HG02610 (cell line): ENCODE measurements around the gene NCAPG.

Experiments
- ATAC-seq: cut with Tn5 transposase; IDR thresholded peaks from one replicate; pipeline ENCODE4 v1.9.1; 2021; ENCODE audit warnings: mild to moderate bottlenecking, moderate library complexity; ENCODE audit not compliant: unreplicated experiment

The NCAPG gene, protein sequence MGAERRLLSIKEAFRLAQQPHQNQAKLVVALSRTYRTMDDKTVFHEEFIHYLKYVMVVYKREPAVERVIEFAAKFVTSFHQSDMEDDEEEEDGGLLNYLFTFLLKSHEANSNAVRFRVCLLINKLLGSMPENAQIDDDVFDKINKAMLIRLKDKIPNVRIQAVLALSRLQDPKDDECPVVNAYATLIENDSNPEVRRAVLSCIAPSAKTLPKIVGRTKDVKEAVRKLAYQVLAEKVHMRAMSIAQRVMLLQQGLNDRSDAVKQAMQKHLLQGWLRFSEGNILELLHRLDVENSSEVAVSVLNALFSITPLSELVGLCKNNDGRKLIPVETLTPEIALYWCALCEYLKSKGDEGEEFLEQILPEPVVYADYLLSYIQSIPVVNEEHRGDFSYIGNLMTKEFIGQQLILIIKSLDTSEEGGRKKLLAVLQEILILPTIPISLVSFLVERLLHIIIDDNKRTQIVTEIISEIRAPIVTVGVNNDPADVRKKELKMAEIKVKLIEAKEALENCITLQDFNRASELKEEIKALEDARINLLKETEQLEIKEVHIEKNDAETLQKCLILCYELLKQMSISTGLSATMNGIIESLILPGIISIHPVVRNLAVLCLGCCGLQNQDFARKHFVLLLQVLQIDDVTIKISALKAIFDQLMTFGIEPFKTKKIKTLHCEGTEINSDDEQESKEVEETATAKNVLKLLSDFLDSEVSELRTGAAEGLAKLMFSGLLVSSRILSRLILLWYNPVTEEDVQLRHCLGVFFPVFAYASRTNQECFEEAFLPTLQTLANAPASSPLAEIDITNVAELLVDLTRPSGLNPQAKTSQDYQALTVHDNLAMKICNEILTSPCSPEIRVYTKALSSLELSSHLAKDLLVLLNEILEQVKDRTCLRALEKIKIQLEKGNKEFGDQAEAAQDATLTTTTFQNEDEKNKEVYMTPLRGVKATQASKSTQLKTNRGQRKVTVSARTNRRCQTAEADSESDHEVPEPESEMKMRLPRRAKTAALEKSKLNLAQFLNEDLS

DNA sequence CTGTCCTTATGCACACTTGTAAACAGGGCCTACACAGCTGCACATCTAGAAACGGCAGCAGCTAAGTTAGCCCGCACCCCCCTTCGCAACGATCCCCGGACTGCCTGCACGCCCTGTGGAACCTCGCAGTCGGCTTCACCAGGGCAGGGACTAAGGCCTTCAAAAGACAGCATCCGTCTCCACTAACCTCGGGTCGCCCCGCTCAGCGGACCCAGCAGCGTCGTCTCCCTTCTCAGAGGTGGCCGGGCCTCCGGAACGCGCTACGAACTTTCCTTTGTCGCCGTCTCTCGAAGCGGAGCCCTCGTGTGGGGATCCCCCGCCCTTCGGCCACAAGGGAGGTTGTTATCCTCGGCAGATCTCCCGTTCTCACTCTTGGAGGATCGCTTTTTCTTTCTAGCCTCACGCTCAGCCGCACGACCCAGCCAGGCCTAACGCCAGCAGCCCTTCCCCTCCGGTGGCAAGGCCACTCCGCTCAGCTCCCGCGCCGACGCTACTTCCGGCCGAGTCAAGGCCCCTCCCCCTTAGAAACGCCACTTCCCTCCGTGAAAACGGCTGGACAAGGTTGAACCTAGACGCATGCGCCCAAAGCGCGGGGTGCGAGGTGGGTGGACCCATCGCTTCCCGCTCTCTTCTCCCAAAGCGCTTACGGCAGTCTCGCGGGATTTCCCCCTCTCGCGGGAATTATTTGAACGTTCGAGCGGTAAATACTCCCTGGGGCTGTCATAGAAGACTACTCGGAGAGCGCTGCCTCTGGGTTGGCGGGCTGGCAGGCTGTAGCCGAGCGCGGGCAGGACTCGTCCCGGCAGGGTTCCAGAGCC lies at the start of gene NCAPG, which contains the start of gene DCAF16:
TSS of gene NCAPG (plus strand) at position 720 of the 818 bp plus-strand sequence. CDS start 99 bp downstream, outside the sequence.
TSS of gene DCAF16 (minus strand) at position 498 of the 818 bp plus-strand sequence. CDS start 6,616 bp downstream, outside the sequence.
- peak; percentile 89 for ATAC-seq

DNA sequence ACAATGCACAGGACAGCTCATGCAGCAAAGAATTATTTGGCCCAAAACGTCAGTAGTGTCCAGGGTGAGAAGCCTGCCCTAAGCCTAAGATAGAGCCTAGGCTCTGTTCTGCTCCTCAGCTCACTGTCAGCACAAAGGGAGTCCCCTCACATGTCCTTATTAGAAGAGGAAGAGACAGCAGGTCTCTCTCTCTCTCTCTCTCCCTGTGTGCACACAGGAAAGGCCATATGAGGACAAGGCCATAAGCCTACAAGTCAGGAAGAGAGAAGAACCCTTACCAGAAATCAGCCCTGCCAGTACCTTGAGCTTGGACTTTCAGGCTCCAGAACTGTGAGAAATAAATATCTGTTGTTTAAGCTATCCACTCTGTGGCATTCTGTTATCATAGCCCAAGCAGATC lies 49.7 kb upstream of the NCAPG start:
- no peak for ATAC-seq

DNA sequence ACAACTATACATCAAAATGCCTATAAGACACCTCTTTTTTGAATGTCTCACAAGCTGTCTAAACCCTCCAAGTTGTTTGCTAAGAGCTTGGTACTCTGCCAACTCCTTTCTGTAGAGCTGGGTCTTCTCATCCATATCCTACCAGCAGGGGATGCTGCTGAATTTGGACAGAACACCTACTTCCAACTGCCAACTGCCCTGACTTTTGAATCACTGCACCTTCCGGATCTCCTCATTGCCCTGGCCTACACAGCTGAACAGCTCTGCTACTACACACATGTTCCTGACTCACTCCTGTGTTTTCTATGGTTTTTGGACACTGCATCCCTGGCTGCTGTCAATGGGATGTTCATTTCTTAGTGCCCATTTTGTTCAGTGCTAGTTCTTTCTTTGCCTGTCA lies 48.1 kb upstream of the NCAPG start:
- ATAC-seq, result no peak

DNA sequence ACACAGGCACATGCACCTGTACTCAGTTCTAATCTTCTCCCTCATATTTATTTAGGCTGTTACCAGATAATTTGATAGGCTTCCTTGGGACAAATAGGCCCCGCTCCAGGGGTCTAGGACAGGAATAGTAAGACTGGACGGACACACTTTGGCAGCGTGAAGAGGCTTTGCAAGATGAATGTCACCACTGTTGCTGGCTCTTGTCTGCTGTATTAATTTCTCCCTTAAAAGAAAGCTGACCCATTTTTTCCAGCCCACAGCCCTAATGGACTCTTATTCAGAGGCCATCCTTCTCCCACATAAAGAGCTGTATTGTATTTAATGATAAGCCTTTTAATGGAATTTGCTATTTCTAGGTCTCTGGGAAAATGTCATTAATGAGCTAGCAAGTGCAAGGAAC lies 47.4 kb upstream of the NCAPG start:
- ATAC-seq, result no peak

- no peak for ATAC-seq
These were observed 46.8 kb upstream of the NCAPG start for GRCh38 chr4:17763931-17764330.

- no peak for ATAC-seq
These were observed 45.1 kb upstream of the NCAPG start for GRCh38 chr4:17765514-17766286.

DNA sequence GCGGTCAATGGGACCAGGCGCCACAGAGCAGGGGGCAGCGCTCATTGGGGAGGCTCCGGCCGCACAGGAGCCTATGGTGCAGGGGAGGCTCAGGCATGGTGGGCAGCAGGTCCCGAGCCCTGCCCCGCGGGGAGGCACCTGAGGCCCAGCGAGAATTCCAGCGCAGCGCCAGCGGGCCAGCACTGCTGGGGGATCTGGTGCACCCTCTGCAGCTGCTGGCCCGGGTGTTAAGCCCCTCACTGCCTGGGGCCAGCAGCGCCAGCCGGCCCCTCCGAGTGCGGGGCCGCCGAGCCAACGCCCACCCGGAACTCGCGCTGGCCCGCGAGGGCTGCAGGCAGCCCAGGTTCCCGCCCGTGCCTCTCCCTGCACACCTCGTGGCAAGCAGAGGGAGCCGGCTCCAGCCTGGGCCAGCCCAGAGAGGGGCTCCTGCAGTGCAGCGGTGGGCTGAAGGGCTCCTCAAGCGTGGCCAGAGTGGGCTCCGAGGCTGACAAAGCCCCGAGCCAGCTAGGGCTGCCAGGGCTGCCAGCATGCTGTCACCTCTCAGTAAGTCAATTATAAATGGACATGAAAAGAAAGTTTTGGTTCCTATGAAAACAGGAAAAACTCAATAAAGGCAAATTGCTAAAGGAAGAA lies 43.8 kb upstream of the NCAPG start:
- ATAC-seq, result no peak

DNA sequence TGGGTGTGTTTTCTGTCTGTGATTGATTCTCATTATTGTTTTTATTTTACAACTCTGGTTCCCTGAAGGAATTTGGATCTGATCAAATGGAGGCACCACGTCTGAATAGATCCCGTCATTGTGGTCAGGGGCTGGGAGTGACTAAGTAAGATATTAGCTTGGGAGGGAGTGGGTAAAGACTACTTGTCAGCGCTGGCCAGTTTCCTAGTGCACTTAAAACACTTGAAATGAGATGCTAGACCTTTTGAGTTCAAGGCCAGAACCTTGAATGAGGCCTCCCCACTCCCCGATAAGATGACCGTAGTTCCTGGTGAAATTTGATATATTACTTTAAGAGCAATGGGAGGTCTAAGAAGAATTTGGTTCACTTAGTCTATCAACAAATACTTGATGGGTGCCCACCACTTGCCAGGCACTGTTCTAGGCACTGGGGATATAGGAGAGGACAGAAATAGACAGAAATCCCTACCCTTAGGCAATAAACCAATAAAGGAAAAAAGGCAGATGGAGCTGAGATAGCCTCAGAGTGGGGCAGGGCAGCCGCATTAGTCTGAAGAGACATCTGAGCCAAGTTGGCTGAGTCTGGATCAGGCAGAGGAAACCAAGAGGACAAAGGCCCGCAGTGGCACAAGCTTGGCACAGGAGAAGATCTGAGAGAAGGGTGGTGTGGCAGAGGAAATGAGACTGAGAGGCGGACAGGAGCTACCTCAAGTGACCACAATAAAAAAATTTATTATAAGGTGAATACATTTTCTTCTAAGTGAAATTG lies 41.2 kb upstream of the NCAPG start:
- ATAC-seq, result no peak

DNA sequence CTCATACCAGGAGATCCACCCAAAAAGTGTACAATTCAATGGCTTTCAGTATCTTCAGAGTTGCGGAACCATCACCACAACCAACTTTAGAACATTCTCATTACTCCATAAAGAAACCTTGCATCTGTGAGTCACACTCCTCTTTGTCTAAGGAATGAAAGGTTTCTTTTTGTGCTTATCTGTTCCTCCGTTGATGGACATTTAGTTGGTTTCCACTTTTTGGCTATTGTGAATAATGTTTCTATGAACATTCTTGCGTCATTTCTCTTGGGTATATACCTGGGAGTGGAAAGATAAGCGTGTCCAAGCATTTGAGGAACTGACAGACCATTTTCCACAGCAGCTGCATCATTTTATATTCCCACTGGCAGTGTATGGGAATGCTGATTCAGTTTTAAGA lies 39.9 kb upstream of the NCAPG start:
- no peak for ATAC-seq

GRCh38 chr4:17771284-17771908 lies 39.4 kb upstream of the NCAPG start:
- ATAC-seq, result no peak

DNA sequence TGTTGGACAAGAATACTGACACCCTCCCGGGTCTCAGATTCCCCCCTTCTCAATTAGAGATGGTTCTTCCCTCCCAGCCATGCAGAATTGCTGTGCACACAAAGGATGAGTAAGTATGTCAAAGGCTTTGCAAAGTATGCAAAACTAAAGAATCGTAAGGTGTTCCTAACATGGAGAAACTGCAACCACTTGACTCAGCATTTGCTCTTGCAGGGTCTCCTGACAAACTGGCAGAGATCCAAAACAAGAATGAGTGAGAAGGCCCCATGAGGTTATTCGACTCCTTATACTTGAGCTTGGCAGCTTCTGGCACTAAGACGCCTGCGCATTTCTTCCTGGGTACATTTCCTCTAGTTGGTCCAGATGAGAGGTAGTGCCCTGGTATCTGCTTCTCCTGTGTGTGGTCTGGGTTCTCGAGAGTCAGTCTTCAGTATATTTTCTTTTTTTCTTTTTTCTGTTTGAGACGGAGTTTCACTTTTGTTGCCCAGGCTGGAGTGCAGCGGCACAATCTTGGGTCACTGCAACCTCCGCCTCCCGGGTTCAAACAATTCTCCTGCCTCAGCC lies 37.6 kb upstream of the NCAPG start:
- no peak for ATAC-seq

DNA sequence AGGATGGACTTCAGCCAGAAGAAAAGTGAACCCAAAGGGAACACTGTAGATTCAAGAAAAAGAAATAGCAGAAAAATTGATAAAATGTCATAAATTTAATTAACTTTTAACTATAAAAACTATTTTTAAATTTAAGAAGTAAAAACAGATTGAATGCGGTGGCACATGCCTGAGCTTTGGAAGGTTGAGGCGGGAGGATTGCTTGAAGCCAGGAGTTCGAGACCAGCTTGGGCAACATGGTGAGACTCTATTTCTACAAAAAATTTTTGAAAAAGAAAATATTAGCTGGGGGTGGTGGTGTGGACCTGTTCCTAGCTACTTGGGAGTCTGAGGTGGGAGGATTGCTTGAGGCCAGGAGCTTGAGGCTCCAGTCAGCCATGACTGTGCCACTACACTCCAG lies 32.3 kb upstream of the NCAPG start:
- no peak for ATAC-seq

- ATAC-seq, result no peak
These were observed 30.1 kb upstream of the NCAPG start for GRCh38 chr4:17780501-17781299.

DNA sequence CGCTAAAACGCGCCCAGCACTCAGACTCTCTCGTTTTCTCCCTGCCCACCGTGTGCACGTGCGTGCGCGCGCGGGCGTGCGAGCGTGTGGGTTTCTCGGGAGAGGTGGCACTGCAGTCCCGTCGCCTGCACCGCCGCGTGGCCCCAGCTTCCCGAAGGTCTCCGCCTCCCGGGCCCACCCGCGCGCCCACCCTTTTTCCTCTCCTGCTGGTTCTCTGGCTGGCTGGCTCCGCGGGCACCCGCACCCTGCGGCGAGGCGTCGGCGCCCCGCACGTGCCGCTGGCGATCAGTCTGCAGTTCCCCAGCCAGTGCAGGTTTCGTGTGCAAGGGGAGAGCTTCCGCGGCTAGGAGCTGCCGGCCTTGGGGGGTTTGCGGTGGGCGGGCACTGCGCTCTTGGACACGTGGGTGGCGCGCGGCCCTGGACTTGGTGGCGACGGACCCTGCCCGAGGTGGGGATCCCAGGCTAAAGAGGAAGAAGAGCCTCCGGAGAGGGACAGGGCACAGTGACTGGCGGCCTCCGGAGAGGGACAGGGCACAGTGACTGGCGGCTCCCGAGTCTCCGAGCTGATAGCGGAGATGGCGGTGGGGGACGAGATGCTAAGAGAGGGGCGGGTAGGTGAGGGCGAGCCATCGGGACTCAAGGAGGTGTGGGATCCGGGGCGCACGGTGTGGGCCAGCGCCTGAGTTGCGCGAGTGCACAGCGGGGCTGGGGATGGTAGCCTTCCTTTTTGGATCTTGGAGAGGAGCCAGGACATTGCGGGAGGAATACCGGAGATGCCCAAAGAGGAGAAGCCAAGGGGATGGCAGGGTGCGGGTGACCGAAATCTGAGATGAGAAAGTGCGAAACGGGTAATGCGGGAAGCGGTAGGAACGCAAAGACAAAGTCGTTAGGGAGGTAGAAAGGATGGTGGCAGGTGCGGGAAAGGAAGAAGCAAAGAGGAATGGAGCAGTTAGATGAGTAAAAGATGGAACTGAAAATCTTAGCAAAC lies 29.2 kb upstream of the NCAPG start, which contains the start of gene FAM184B:
TSS of gene FAM184B (minus strand) at position 322 of the 988 bp plus-strand sequence. CDS start 322 bp downstream, outside the sequence.
- no peak for ATAC-seq

- ATAC-seq, result no peak
These were observed 24.9 kb upstream of the NCAPG start for GRCh38 chr4:17785858-17786257.

DNA sequence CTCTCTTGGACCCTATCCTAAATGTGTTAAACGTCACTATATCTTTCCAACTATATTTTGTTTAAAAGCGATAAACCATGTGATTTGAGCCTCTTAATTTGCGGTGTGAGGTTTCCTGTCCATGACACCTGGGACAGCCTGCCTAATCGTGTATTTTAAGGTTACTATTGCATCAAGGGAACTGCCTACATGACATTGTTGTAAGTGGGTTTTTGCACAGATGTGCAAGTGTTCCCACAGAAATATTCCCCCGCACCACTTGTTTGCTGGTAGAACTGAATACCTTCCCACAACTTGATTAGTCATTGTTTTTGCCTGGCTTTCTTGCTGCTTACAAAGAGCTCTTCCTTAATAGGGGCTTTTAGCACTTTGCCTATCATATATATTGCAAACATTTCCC lies 24.2 kb upstream of the NCAPG start:
- ATAC-seq, result no peak
